Measurements from ENCODE around the gene PBRM1.
"Not testable (repeated sequence)": the region's sequence is repeated elsewhere in the genome, so short reads cannot be mapped to it uniquely, and the experiment has no call there.

Gene PBRM1

GRCh38 chr3:52704611-52705437 lies 19.1 kb upstream of the PBRM1 start:
- no peak for DNase-seq (ENCODE audit: low read depth)

- no peak for DNase-seq (ENCODE audit: low read depth)
These were observed 17.6 kb upstream of the PBRM1 start for GRCh38 chr3:52703341-52703740.

DNA sequence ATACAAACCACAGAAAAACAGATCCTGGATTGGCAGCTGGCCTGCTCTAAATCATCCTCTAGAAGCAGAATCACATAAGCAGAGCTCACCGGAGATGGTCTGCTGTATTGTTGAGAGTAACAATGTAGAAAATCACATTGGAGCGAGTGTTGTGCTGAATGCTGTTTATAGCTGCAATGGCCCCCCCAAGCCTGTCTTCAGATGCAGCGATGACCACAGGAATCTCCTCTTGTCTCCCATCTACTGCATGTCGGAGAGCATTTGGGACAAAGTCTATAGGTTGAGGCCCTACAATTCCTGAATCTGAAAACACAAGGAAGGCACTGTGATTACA lies 11.9 kb upstream of the PBRM1 start:
- DNase-seq (ENCODE audit: low read depth) = no peak

DNA sequence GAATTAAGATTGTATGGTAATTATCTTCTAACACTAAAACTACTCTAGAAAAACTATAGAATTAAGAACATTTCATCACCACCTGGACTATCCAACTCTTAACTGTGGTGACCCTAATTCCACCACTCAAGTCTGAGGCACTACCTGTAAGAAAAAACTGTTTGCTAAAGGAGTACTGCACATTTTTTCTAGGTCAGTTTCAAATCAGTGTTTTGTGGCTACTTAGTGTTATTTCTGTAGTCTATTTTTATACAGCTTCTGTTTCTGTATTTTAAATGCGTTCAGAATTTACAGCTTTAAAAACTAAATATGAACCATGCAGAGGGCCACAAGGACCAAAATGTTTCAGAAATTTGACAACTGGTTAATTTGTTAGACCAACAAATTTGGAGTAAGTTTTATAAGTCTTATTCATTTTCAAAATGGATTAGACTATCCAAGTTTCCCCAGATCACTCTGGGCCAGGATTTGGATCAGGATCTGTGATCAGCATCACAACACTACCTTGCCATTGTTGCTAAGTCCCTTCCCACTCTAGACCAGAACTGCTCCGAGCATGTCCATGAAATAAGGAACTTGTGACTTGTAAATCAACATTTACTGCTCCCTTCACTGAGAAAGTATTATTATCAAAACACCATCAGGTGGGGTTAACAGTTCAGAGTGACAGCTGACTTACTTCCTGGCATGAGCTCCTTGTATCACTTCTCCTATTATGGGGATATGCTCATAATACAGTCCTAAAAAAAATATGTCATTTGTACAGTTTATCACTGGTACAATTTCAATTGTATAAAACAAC lies 11.3 kb upstream of the PBRM1 start:
- DNase-seq (ENCODE audit: low read depth) = no peak

DNA sequence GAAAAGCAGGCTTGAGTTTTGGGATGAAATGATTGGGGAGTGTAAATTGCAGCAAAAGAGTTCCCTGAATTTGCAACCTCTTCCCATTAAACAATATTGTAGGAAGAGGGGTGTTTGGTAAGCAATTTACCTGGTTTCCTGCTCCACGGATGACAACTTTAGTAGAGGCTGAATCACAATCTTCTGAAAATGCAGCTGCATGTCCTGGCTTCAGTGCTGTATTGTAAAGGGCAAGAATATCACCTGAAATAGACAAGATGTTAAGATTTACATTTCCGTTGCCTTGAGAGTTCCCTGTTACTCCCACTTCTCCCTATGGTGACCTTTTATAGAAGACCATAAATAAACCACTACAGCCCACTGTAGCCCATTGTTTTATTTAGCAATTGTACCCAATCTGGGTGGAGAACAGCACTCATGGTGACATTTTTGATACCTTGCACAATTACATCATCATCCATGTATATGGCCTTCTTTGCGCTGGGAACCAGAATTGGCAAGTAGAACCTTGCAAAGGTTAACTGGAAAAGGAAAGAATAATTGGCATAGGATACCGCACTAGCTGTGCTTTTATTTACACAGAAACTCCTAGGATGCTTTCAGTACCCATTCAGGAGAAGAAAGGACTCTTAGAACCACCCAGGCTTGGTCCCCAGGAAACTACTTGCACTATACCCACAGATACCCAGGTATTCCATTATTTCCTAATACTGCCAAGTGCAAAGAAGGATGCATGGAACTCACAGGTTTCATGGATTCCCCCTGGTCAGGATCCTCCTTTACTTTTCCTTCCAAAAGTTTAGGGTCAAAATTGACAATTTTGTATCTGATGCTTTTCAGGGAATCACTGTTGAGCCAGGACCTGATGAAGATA lies 10.3 kb upstream of the PBRM1 start:
- DNase-seq (ENCODE audit: low read depth) = no peak

- no peak for DNase-seq (ENCODE audit: low read depth)
These were observed 8.9 kb upstream of the PBRM1 start for GRCh38 chr3:52694528-52695189.

GRCh38 chr3:52693071-52693470 lies 7.4 kb upstream of the PBRM1 start:
- no peak for DNase-seq (ENCODE audit: low read depth)

- DNase-seq (ENCODE audit: low read depth) = no peak
These were observed 4.8 kb upstream of the PBRM1 start for GRCh38 chr3:52690560-52690959.

DNA sequence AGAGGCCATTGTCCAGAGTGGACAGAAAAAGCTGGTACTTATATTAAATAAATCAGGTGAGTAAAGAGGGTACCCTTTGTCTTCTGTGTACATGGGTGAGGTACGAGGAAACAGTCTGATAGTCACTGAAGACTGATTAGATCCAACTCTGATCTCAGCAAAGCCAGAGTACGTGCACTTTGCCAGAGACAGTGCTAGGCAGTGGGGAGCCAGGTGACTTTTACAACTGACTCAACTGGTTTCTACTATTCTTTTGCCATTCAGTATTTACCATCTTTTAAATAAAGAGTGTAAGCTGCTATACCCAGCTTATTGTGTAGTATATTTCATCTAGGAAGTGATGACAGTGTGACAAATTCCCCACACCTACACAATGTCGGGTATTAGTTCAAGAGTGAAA lies 3.4 kb upstream of the PBRM1 start:
- no peak for DNase-seq (ENCODE audit: low read depth)

- no peak for DNase-seq (ENCODE audit: low read depth)
These were observed 2.6 kb upstream of the PBRM1 start for GRCh38 chr3:52688266-52688665.

DNA sequence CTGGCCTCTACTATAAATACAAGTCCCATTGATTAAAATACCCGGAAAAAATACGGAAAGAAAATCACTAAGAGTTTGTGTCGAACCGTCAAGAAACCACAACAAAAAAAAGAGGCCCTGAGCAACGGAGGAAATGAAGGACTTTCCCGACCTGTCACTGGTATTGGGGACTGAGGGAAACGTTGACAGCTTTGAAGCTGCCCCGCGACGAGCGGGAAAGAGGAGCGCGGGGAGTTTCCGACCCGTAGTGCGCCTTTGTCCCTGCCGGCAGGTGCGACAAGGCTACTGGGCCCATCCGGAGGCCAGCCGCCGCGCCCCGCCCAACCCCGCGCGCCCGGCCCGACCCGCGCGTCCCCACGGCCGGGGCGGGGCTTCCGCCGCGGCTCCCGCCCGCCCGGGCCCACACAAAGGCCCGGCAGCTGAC lies 416 bp downstream of the PBRM1 start:
- peak; percentile 67 for DNase-seq (ENCODE audit: low read depth)

GRCh38 chr3:52684184-52684583 lies 1.5 kb downstream of the PBRM1 start:
- DNase-seq (ENCODE audit: low read depth) = no peak

DNA sequence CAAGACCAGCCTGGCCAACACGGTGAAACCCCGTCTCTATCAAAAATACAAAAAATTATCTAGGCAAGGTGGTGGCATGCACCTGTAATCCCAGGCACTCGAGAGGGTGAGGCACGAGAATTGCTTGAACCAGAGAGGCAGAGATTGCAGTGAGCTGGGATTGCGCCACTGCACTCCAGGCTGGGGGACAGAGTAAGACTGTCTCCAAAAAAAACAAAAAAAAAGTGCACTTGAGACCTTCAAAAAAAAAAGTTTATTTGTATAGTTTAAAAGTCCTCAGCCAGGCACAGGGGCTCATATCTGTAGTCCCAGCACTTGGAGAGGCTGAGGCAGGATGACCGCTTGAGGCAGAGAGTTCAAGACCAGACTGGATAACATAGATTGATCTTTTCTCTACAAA lies 2.1 kb downstream of the PBRM1 start:
- no peak for DNase-seq (ENCODE audit: low read depth)

DNA sequence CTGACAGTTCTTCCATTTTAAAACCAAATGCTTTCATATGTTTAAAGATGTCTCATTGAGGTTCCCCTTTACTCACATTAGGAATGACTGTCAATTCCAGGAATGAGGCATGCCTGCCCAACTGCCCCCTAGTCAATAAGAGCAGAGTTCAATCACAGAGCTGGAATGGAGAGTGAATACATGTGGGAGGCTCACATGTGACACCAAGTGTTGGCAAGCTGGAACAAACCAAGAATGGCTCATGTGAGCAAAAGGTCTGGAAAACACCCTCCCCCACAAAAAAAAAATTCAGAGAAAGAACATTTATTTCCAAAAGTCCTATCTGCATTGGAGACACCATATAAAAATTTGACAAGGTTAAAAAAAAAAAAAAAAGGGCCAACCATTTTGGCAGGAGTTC lies 3.7 kb downstream of the PBRM1 start:
- DNase-seq (ENCODE audit: low read depth) = no peak

DNA sequence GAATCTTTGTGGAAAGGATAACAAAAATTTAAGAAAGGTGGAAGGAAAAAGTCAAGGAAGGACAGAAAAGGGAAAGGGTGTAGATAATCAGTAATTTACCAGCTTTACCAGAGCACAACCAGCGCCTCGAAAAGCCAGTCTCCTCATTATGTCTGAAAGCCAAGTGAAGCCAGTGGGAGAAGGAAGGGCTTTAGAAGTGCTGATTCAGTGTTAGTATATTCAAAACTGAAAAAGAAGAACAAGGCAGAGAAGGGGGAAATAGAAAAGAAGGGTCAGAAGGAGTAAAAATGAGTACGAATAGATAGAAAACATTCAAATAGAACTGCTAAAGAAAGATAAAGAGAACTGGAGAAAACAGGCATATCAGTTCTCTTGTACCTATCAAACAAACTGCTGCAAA lies 4.1 kb downstream of the PBRM1 start:
- DNase-seq (ENCODE audit: low read depth) = no peak

- DNase-seq (ENCODE audit: low read depth) = no peak
These were observed 5.9 kb downstream of the PBRM1 start for GRCh38 chr3:52679811-52680210.

DNA sequence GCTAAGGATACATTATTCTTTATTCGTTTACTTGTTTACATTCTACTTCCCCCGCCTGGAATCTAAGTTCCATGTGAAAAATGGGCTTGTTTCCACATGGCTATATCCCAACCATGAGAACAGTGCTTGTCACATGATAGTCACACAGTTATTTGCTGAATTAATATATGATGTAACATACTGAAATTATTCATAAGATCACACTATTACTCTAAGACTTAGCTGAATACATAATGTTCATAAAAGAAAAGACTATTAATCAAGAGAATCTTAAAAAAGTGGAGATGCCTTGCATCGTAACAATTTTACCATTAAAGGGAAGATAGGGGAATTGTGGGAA lies 6.5 kb downstream of the PBRM1 start:
- DNase-seq (ENCODE audit: low read depth) = no peak

- no peak for DNase-seq (ENCODE audit: low read depth)
These were observed 7.2 kb downstream of the PBRM1 start for GRCh38 chr3:52678265-52679198.

GRCh38 chr3:52676201-52676600 lies 9.5 kb downstream of the PBRM1 start:
- not testable (repeated sequence) for DNase-seq (ENCODE audit: low read depth)

DNA sequence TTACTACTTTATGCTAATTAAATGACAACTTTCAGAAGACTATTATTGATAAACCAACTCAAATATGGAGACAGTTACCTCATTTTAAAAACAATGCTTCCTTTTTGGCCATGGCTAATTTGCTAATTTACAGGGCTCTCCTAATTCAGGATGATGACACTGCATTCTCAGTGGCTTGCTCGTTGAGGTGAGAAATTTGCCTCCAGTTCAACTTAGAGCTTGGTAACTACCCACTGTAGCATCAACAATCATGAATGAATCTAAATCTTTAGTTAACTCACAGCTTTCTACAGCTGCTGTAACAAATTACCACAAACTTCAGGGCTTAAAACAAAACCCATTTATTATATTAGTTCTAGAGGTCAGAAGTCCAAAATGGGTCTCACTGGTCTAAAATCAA lies 14.0 kb downstream of the PBRM1 start:
- no peak for DNase-seq (ENCODE audit: low read depth)

All from activated T-helper 1 cell treated with Interleukin-2 at 50 U/mL for 16 hours (primary cell).